ENCODE measurements around the gene RAC3. TPM values are rescaled to one million over a fixed set of nuclear protein-coding genes. Genes with fewer than 3 reads are reported as not detected.
A peak's percentile ranks its signal among the peaks of the same experiment; 100 is the strongest.

RAC3 gene
- total RNA-seq, 1 donor, result 18.9 TPM

DNA sequence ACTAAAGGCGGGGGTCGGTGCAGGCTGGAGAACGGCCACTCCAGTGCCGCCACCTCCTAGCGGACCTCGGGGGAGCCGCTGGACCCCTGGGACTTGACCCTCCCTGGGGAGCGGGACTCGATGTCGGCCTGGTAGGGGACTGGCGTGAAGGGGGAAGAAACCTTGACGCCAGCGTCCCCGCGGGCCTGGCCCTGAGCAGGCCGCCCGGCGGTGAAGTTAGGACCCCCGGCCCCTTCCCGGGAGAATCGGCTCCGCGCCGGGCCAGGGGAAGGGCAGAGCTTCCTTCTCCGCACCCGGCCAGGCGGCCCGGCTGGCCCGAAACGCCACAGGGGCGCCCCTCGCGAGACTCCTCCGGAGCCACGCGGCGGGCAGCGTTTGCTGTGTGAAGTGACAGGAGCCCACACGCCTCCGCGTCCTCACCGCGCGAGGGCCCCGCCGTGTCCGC lies 33.7 kb downstream of the RAC3 start:
- DNase-seq (ENCODE audit: low read depth in 2 of 3, low spot score in 2 of 3), result peak in 2 of 3 donors; percentile 30 to 38

DNA sequence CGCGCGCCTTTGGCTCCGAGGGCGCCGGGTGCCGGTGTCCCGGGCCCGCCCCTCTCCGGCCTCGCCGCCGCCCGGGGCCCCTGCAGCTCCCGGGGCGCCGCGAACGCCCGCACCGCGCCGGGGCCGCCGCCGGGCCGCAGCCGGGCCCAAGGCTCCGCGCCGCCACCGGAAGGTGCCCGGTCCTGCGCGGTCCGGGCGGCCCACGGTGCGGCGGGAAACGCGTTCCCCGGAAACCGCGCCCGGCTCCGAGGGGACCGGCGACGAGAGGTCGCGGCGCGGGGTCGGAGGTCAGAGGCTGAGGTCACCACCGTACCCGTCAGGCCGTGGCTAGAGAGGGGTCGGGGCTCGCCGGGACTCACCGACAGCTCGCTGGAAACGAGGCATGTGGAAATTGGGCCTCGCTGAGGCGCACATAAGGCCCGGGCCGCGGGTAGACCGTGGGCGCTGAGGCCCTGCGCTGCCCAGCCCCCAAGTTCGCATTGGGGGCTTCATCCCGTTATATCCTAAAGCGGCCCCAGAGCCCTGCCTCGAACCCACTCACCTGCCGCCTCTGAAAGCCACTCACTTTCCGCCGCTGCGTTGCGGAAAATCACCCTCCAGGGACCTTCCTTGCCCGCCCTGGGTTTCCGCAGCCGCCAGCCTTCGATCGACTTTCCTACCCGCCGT lies 34.3 kb downstream of the RAC3 start, which contains the start of gene DUS1L:
TSS of gene DUS1L (minus strand) at position 167 of the 666 bp plus-strand sequence. CDS start 745 bp downstream, outside the sequence.
- peak; percentile 51 to 61 (median 55) for DNase-seq (ENCODE audit: low read depth in 2 of 3, low spot score in 2 of 3)

DNA sequence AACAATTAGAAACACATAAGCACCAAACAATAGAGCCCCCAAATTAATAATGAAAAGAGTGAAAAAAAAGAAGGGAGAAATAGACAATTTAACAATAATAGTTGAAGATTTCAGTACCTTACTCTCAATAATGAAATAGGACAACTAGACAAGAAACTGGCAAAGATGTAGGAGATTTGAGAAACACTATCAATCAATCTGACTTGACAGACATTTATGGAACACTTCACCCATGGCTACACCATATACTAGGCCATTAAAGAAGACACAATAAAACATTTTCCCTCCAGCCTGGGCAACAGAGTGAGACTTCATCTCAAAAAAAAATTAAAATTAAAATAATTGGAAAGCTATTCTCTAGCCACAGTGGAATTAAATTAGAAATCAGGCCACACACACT lies 39.1 kb downstream of the RAC3 start:
- no peak for DNase-seq (ENCODE audit: low read depth in 2 of 3, low spot score in 2 of 3)

DNA sequence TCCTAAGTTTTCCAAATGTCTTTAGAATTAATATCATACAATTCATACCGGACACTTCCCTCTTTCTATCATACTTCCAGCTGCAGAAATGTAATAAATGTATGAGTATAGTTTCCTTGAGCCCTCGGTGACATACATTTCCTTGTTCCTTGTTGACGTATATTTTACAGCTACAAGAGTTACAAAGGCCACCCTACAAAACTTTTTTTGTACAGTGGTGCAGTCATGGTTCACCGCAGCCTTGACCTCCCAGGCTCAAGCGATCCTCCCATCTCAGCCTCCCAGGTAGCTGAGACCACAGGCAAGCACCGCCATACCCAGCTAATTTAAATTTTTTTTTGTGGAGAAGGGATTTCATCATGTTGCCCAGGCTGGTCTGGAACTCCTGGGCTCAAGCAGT lies 41.3 kb downstream of the RAC3 start:
- no peak for DNase-seq (ENCODE audit: low read depth in 2 of 3, low spot score in 2 of 3)

DNA sequence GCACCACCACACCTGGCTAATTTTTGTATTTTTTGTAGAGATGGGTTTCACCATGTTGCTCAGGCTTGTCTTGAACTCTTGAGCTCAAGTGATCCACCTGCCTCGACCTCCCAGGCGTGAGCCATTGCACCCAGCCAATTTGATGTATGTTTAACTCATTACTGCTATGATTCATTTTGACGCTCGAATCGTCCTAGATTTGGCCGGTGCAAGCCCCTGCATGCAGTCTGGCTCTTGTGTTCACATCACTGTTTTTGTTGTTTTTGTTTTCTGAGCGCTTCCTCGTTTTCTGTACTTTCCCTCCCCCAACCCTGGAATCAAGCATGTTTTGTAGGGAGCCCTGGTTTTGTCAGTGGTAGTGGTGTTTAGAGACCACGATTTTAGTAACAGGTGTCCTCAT lies 42.0 kb downstream of the RAC3 start:
- no peak for DNase-seq (ENCODE audit: low read depth in 2 of 3, low spot score in 2 of 3)

DNA sequence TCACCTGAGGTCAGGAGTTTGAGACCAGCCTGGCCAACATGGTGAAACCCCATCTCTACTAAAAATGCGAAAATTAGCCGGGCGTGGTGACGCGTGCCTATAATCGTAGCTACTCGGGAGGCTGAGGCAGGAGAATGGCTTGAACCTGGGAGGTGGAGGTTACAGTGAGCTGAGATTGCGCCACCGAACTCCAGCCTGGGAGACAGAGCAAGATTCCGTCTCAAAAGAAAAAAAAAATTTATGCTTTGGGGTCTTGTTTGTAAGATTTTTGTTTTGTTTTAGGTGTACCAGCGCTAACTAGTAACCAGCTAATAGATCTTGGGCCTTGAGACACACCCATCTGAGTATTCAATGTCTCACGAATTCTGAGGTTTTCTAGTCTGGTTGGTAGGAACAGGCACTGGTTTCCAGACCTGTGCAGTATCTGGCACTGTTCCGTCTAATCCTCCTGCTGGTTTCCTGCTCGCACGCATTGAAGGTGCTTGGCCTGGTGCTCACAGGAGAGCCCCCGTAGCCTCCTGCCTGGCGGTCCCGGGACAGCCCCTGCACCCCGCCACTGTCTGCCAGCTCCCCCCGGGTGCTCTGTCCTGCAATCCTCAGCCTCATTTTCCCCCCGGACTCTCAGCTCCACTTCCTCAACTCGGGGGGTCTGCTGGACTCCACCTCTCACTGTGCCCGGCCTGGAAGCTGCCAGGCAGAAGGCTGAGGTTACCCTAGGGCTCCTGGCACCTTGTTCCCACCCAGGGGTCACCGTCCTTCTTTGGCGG lies 44.7 kb downstream of the RAC3 start:
- no peak for DNase-seq (ENCODE audit: low read depth in 2 of 3, low spot score in 2 of 3)

DNA sequence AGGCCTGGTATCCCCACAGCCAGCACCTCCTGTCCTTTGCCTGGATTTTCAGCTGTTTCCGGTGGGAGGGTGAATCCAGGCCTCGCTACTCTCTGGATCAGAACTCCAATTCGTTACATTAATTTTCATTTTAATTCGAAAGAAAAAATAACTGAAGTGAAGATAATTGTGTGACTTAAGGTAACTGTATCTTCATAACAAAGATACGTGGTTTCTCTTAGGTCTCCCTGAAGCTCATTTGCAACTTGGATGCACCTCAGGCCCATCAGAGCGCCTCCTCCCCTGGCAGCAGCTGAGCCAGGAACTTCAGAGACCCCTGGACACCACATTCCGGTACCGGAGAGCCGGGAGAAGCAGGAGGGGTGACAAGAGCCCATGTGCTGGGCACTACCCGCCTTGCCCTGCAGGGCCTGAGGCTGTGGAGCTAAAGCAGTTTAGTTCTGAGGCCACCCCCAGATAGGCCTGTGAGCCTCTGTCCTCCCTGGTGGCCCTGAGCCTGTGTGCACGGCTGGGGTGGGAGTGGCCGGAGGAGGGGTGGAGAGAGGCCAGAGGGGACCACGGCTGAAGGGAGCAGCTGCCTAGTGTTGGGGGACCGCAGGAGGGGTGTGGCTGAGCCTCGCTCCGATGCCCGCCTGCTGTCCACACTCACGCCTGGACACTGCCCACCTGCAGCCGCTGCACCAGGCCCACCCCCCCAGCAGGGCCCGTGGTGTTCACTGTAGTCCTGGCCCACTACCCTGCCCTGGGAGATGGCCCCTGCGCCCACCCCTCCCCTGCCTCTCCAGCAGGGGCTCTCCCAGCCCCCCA lies 45.5 kb downstream of the RAC3 start:
- DNase-seq (ENCODE audit: low read depth in 2 of 3, low spot score in 2 of 3), result no peak

DNA sequence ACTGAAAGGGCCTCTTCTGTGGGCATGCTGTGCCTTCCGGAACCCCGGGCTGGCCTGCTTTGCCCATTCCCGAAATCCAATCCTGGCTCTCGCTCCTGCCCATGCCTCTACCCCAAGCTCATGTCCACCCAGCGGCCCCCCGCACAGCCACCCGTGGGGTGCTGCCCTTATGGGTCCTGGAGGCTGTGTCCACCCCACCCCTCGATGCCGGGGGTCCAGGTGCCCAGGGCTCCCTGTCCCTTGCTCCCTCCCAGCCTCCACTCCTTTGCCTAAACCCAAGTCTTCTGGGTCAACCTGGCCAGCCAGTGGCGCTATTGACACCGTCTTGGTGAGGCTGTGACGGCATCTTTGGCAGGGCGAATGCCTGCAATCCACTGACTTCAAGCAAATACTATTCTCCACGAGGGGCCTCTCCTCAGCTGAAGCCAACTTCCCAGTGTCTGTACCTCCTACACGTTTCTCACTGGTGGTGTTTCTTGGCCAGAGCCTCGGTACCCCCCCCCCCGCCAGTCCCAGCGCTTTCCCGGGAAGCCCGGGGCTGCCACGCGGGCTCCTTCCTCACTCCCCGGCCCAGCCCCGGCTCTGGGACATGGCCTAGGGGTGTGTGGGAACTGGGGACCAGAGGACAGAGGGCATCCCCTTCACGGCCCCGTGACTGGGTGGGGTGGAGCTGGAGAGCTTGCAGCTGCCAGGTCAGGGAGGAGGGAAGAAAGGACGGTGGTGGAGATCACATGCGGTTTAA lies 46.3 kb downstream of the RAC3 start:
- no peak for DNase-seq (ENCODE audit: low read depth in 2 of 3, low spot score in 2 of 3)

DNA sequence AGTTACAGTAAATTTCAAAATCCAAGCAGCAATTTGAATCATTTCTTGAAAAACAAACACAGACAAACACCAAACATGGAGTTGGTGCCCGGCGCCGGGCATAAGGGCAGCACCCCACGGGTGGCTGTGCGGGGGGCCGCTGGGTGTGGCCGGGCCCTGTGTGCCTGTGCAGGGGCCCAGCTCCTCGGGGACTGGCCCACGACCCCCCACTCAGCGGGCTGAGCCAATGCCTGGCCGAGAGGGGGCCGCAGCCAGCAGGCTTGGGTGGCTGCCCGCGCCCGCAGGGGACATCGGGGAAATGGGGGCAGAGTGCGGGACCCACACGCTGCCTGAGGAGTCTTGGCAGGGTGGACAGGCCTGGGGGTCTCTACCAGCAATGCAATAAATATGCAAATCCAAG lies 47.0 kb downstream of the RAC3 start:
- no peak for DNase-seq (ENCODE audit: low read depth in 2 of 3, low spot score in 2 of 3)

DNA sequence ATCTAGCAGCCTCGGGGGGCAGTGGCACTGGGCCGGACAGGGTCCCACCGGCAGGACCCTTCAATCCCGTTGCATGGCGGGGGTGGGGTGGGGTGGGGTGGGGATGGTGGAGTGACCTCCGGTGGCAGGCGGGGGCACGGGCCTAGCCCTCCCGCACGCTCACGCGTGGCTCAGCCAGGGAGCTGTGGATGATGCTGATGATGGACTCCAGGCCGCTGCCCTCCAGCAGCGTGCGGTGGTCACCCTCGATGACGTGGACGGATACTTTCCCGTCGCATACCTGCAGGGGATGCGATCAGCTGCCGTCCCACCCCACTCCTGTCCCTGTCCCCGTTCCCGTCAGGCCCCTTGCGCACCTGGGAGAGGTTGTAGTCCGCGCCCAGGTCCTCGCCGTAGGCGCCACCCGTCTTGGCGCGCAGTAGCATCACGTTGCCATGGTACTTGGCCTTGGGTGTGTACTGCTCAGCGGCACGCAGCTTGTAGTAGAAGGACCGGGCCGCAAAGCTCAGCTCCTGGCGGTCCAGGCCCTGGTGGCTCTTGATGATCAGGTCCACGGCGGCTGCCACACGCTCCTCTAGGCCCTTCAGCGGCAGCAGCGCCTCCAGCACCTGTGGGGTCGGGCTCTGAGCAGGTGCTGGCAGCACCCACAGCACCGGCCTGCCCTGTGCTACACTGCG lies 47.7 kb downstream of the RAC3 start:
- no peak for DNase-seq (ENCODE audit: low read depth in 2 of 3, low spot score in 2 of 3)

DNA sequence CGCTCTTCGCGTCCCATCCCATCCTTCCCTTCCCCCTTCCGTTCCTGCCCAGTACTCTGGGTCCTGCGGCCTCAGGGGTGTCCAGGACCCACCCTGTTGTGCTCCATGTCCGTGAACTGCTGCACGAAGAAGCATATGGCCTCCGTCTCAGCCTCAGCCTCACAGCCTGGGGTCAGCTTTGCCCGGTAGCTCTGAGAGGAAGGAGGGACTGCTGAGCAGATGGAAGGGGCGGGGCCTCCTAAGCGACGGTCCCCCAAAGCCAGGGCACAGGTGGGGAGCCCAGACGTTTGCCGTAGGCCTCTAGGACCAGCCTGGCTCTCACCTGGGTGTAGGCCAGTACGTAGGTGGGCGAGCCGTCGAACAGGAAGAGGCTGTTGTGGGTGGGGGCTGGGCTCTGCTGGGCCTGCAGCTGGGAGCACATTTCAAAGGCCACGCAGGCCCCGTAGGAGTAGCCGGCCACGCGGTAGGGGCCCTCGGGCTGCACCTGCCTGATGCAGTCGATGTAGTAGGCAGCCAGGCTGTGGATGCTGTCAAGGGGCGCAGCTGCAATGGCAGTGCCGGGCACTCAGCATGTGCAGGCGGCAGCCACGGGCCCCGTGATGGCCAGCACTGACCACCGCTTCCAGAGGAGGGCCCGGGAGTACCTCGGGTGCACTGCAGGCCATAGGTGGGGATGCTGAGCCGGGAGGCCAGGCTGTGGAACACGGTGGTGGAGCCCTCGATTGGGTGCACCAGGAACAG lies 48.7 kb downstream of the RAC3 start:
- DNase-seq (ENCODE audit: low read depth in 2 of 3, low spot score in 2 of 3), result no peak

DNA sequence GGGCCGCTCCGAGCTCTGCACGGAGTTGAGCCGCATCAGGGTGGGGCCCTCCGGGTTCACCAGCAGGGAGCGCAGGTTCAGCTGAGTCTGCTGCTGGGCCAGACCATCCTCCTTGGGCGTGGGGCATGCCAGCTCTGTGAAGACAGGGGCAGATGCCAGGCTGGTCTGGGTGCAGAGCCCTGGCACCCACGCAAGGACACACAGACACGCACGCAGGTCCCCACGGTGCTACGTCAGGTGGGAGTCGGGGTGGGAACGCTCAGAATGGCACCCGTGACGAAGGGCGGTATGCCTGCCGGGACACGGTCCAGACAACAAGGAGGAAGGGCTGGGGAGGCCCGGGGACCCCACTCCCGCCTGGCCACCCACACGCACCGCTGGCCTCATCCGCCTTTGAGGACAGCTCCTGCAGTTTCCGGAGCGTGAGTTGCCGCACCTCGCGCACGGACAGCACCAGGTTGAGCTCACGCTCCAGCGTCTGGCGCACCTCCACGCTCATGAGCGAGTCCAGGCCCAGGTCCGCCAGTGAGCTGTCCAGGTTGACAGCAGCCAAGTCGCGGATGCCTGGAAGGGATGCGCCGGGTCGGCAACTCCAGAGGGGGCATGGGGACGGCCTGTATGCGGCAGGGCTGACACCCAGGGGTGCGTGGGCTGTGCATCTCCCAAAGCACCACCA lies 49.4 kb downstream of the RAC3 start:
- DNase-seq (ENCODE audit: low read depth in 2 of 3, low spot score in 2 of 3), result no peak

DNA sequence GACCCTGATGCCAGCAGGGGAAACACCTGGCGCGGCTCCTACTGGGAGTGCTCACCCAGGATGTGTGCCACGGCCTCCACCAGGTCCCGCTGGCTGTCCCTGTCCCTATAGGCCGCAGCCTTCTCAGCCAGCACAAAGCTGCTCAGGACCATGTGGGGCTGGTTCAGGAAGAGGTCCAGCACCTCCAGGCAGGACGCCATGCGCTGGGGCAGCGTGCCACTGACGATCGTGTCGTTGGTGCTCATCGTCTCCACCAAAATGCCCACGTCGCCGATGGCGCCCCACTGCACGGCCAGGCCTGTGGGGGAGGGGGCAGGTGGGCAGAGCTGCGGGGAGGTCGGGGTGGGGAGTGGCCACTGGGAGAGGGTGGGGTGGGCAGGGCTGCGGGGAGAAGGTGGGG lies 50.1 kb downstream of the RAC3 start:
- no peak for DNase-seq (ENCODE audit: low read depth in 2 of 3, low spot score in 2 of 3)

DNA sequence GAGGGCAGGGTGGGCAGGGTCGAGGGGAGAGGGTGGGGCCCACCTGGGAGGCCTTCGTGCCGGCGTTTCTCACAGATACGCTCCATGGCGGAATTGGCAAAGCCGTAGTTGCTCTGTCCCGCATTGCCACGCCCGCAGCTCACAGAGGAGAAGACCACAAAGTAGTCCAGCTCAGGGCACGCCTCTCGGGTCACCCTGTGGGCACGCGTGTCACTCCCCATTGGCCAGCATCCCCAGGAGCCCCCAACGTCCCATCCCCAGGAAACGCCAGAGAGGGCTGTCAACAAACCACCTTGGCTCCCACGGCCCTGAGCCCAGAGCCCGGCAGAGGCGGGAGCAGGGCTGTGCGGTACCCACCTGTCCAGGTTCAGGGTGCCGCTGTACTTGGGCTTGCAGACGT lies 50.5 kb downstream of the RAC3 start:
- no peak for DNase-seq (ENCODE audit: low read depth in 2 of 3, low spot score in 2 of 3)

DNA sequence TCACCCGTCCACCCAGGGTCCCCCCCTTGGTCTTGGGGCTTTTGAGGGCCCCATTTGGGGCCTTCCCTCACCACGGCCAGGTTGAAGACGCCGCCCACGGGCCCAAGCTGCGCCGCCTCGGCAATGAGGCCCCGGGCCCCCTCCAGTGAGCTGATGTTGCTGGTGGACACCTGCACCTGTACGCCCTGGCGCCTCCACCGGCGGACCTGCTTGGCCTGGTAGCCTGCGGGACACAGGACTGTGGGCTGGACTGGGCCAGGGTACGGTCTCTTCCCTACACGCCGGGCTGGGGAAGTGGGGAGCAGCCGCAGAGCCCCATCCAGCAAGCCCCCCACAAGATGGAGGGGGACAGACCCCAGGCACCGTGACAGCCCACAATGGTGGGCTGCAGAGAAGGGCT lies 51.0 kb downstream of the RAC3 start:
- no peak for DNase-seq (ENCODE audit: low read depth in 2 of 3, low spot score in 2 of 3)

DNA sequence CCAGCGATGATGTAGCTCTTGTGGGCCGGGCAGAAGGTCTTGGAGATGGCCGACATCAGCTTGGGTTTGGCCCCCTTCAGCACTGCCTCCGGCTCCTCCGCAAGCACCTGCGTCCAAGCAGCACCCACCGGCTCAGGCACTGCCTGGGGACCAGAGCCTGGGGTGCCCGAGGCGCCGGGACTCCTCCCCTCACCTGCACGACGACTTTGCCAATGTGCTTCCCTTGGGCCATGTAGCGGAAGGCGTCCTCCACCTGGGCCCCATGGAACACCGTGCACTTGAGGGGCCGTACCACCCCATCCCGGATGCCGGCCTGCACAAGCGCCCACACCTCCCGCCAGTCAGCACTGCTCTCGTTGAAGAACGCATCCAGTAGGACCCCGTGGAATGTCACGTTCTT lies 51.5 kb downstream of the RAC3 start:
- no peak for DNase-seq (ENCODE audit: low read depth in 2 of 3, low spot score in 2 of 3)
